Neuronal stem cell (in vitro differentiated cells): ENCODE results near the gene SPIN1.

Source experiments
- DNase-seq: peaks from one replicate; pipeline ENCODE4 v3.0.0-alpha.2; 2013; ENCODE audit warnings: low spot score
- H2AFZ ChIP-seq: one replicate; pipeline ENCODE4 v1.6.1; 2013; ENCODE audit warnings: mild to moderate bottlenecking, low read length, inconsistent platforms
- H2AK5ac ChIP-seq: 2 replicates; pipeline ENCODE4 v1.6.1; 2013; ENCODE audit warnings: low read depth, mild to moderate bottlenecking, inconsistent platforms, low read length, moderate library complexity, mixed read lengths
- H2BK120ac ChIP-seq: 2 replicates; pipeline ENCODE4 v1.6.1; 2013; ENCODE audit warnings: low read depth, mild to moderate bottlenecking, inconsistent platforms, low read length, moderate library complexity, mixed read lengths
- H2BK12ac ChIP-seq: one replicate; pipeline ENCODE4 v1.6.1; 2013; ENCODE audit warnings: low read length, inconsistent platforms
- H2BK15ac ChIP-seq: 2 replicates; pipeline ENCODE4 v1.6.1; 2013; ENCODE audit warnings: mild to moderate bottlenecking, low read length, inconsistent platforms, mixed read lengths
- H2BK5ac ChIP-seq: one replicate; pipeline ENCODE4 v1.6.1; 2013; ENCODE audit warnings: inconsistent platforms, mild to moderate bottlenecking, low read length, moderate library complexity
- H3K14ac ChIP-seq: one replicate; pipeline ENCODE4 v1.6.1; 2013; ENCODE audit warnings: low read length, inconsistent platforms
- H3K18ac ChIP-seq: 2 replicates; pipeline ENCODE4 v1.6.1; 2013; ENCODE audit warnings: low read length, inconsistent platforms
- H3K23ac ChIP-seq: 2 replicates; pipeline ENCODE4 v1.6.1; 2013; ENCODE audit warnings: low read depth, mild to moderate bottlenecking, mixed read lengths, low read length, inconsistent platforms; ENCODE audit not compliant: poor library complexity
- H3K27ac ChIP-seq: replicated peaks from 3 replicates; pipeline ENCODE4 v1.5.1; 2013; ENCODE audit warnings: low read length, inconsistent platforms
- H3K27me3 ChIP-seq, 3 experiments: 2 replicates each; pipeline ENCODE4 v1.6.1; 2013; ENCODE audit warnings: low read length in 3 of 3, mild to moderate bottlenecking in 2 of 3, inconsistent platforms in 1 of 3, low read depth in 1 of 3, mixed read lengths in 1 of 3, moderate library complexity in 1 of 3; ENCODE audit not compliant: control insufficient read depth in 3 of 3, insufficient read depth in 3 of 3
- H3K36me3 ChIP-seq, 2 donors: replicated peaks in 1 of 2; 2 replicates each; pipeline ENCODE4 v1.6.1; 2013; ENCODE audit warnings: low read length in 2 of 2; ENCODE audit not compliant: control insufficient read depth in 2 of 2, insufficient read depth in 2 of 2
- H3K4ac ChIP-seq: 2 replicates; pipeline ENCODE4 v1.6.1; 2013; ENCODE audit warnings: inconsistent platforms, mild to moderate bottlenecking, low read length, moderate library complexity
- H3K4me1 ChIP-seq, 2 donors: 1 replicate in 1 of 2; 2 replicates in 1 of 2; pipeline ENCODE4 v1.6.1; 2013; ENCODE audit warnings: low read length in 2 of 2, low read depth in 1 of 2; ENCODE audit not compliant: control insufficient read depth in 2 of 2, insufficient read depth in 1 of 2
- H3K4me2 ChIP-seq: one replicate; pipeline ENCODE4 v1.6.1; 2013; ENCODE audit warnings: mild to moderate bottlenecking, low read length, inconsistent platforms; ENCODE audit not compliant: insufficient read depth, poor library complexity, severe bottlenecking
- H3K4me3 ChIP-seq, 2 donors: 2 replicates each; pipeline ENCODE4 v1.5.1; 2013; ENCODE audit warnings: low read length in 2 of 2, mild to moderate bottlenecking in 2 of 2, inconsistent platforms in 1 of 2, moderate library complexity in 1 of 2
- H3K79me1 ChIP-seq: one replicate; pipeline ENCODE4 v1.6.1; 2013; ENCODE audit warnings: low read depth, mild to moderate bottlenecking, inconsistent platforms, low read length, moderate library complexity
- H3K9ac ChIP-seq: one replicate; pipeline ENCODE4 v1.6.1; 2013; ENCODE audit warnings: mild to moderate bottlenecking, low read depth, low read length, inconsistent platforms; ENCODE audit not compliant: poor library complexity
- H3K9me3 ChIP-seq, 2 donors: replicated peaks in 1 of 2; 2 replicates each; pipeline versions ENCODE3 to v1.6.1; 2013; ENCODE audit warnings: low read length in 2 of 2, mild to moderate bottlenecking in 2 of 2, inconsistent platforms in 1 of 2, low read depth in 1 of 2, mixed read lengths in 1 of 2, moderate library complexity in 1 of 2; ENCODE audit not compliant: control insufficient read depth in 2 of 2, insufficient read depth in 1 of 2
- H4K8ac ChIP-seq: one replicate; pipeline ENCODE4 v1.6.1; 2013; ENCODE audit warnings: low read depth, mild to moderate bottlenecking, inconsistent platforms, low read length, moderate library complexity
- H4K91ac ChIP-seq: one replicate; pipeline ENCODE4 v1.6.1; 2013; ENCODE audit warnings: low read length, low read depth, mild to moderate bottlenecking, inconsistent platforms; ENCODE audit not compliant: poor library complexity
- WGBS, 2 donors: extraction: QIAGEN DNeasy Blood & Tissue Kit; methylation state at CpG; one replicate each; pipeline ENCODE4 v1.1.7; 2013; ENCODE audit warnings: missing lambda C conversion rate in 2 of 2, mixed read lengths in 1 of 2; ENCODE audit not compliant: insufficient read length in 2 of 2, insufficient replicate concordance in 1 of 2; ENCODE audit errors: extremely low coverage in 2 of 2; 5-methylcytosine and 5-hydroxymethylcytosine counted together

Gene SPIN1

DNA sequence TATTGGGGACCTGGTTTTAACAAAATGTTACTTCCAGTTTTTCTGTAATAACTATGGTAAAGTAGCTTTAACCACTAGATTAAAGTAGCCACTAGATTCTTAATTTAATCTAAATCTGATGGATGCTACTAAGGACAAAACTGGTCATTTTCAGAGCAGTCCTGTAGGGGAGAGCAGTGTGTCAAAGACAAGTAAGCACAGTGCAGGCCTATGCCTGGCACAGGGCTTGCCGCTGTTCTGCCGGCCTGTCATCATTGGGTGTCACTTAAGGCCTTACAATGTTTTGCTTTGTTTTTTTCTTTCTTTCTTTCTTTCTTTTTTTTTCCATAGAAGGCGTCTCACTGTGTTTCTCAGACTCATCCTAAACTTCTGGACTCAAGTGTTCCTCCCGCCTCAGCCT, 93.7 kb downstream of the SPIN1 start:
- Histone ChIP-seq H3K4me1 (no peaks in the 10 kb centered on the region), H2BK120ac (no peak overlapping the region), H3K14ac (no peak overlapping the region), H3K4ac (no peak overlapping the region), H2BK5ac (no peak overlapping the region), H3K27ac (no peak overlapping the region), H2AFZ (no peak overlapping the region), H3K27me3 (no peaks in the 10 kb centered on the region), H3K36me3 (peaks cover 0 to 47% of the 10 kb centered on the region in 2 donors), H3K23ac (no peak overlapping the region), H3K79me1 (no peaks in the 10 kb centered on the region), H3K18ac (no peak overlapping the region), H3K4me2 (no peak overlapping the region), H2AK5ac (no peak overlapping the region), H4K91ac (no peak overlapping the region), H3K4me3 (no peak overlapping the region), H2BK15ac (no peak overlapping the region), H2BK12ac (no peak overlapping the region), H4K8ac (no peak overlapping the region), H3K9ac (no peak overlapping the region), H3K9me3 (no peaks in the 10 kb centered on the region)
- DNase-seq, result no peak
- WGBS, 2 donors, result no CpG with 5 or more reads among the region's 4 CpGs

DNA sequence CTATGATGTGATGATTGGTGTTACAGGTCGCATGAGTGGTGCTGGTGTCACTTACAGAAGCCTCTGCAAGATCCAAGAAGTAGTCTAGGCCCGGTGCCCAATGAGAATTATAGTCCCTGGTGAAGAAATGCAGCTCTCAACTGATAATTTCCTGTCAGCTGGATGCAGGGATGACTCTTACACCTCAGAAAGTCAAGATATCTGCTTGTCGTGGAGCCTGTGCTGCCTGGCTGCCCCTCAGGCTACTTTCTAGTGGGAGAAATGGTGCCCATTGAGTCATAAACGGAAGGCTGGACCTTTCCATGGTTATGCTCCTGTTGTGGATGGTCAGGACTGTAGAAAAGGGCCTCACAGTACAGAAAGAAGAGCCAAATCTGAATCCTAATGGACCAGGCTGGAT, 99.9 kb downstream of the SPIN1 start:
- Histone ChIP-seq H3K4me2 (no peak overlapping the region), H3K14ac (no peak overlapping the region), H3K27ac (no peak overlapping the region), H2BK5ac (no peak overlapping the region), H3K9me3 (peaks cover 0 to 4% of the 10 kb centered on the region in 2 donors), H3K36me3 (peaks cover 4 to 28% of the 10 kb centered on the region in 2 donors), H3K4me1 (no peaks in the 10 kb centered on the region), H2AK5ac (no peak overlapping the region), H3K4ac (no peak overlapping the region), H3K18ac (no peak overlapping the region), H2BK15ac (no peak overlapping the region), H3K4me3 (no peak overlapping the region), H2BK12ac (no peak overlapping the region), H3K23ac (no peak overlapping the region), H3K27me3 (no peaks in the 10 kb centered on the region), H4K8ac (no peak overlapping the region), H2BK120ac (no peak overlapping the region), H2AFZ (no peak overlapping the region), H3K79me1 (no peaks in the 10 kb centered on the region), H4K91ac (no peak overlapping the region), H3K9ac (no peak overlapping the region)
- no CpG with 5 or more reads among the region's 4 CpGs for WGBS, 2 donors
- DNase-seq, result no peak

DNA sequence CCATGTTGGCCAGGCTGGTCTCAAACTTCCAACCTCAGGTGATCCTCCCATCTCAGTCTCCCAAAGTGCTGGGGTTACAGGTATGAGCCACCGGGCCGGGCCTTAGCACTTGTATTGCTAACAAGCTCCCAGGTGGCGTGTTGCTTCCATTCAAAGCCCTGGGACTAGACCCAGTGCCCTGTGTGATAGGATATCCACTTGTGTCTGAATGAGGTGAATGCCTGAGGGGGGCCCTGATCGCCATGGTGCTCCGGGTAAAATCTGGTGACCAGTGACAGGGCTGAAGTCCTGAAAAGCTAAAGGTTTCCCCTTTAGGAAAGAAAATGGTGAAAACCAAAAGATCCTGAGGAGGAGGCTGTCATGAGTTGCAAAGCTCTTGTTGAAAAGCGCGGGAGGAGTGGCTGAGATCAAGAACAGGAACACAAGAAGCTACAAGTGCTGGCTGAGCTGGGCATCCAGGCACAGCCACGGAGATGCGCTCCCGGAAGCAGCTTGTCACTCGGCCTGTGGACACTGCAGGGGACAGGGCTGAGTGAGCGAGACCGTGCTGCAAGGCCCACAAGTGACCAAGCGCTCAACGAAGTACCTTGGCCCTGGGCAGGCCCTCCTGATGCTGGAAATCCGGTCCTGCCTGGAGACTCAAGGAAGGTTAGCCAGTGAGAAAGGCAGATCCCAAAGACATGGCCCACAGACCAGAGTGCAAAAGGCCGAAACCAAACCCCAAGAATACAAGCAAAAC, 106.9 kb downstream of the SPIN1 start:
- Histone ChIP-seq H3K9ac (no peak overlapping the region), H3K4me2 (no peak overlapping the region), H3K36me3 (no peaks in the 10 kb centered on the region), H3K23ac (no peak overlapping the region), H3K14ac (no peak overlapping the region), H2AFZ (peak overlapping the region; percentile 66), H3K4ac (no peak overlapping the region), H4K8ac (no peak overlapping the region), H3K4me1 (peaks cover 2 to 5% of the 10 kb centered on the region in 2 donors), H2BK15ac (no peak overlapping the region), H2BK5ac (peak overlapping the region; percentile 5), H3K18ac (peak overlapping the region; percentile 78), H4K91ac (no peak overlapping the region), H3K27me3 (no peaks in the 10 kb centered on the region), H3K27ac (no peak overlapping the region), H3K9me3 (no peaks in the 10 kb centered on the region), H3K4me3 (no peak overlapping the region), H2BK120ac (no peak overlapping the region), H2AK5ac (no peak overlapping the region), H2BK12ac (no peak overlapping the region), H3K79me1 (no peaks in the 10 kb centered on the region)
- WGBS, 2 donors, result no CpG with 5 or more reads among the region's 17 CpGs
- no peak for DNase-seq

DNA sequence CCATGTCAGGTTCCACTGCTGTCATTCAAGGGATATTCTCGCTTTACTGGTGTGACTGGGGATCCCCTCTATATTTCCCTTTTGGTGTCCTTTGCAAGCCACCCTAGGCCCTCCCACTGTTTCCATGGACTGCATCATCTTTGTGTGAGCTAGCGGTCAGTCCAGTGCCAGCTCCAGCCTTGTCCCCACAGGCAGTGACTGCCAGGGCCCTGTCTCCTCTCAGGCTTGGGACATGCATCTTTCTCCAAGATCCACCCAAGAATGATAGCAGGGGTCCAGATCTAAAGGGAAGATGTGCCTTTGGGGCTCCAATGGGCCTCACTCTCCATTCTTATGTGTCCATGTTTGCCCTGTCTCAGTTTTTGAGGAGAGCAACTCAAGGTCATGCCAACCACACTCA, 109.0 kb downstream of the SPIN1 start:
- Histone ChIP-seq H3K4me2 (no peak overlapping the region), H4K8ac (no peak overlapping the region), H3K79me1 (no peaks in the 10 kb centered on the region), H3K27me3 (no peaks in the 10 kb centered on the region), H2BK120ac (no peak overlapping the region), H3K4ac (no peak overlapping the region), H3K4me1 (peaks cover 2 to 5% of the 10 kb centered on the region in 2 donors), H3K9me3 (no peaks in the 10 kb centered on the region), H2BK12ac (no peak overlapping the region), H2BK15ac (no peak overlapping the region), H3K4me3 (no peak overlapping the region), H3K14ac (no peak overlapping the region), H3K9ac (no peak overlapping the region), H4K91ac (no peak overlapping the region), H2AFZ (no peak overlapping the region), H2BK5ac (no peak overlapping the region), H3K27ac (no peak overlapping the region), H2AK5ac (no peak overlapping the region), H3K23ac (no peak overlapping the region), H3K36me3 (no peaks in the 10 kb centered on the region), H3K18ac (no peak overlapping the region)
- WGBS, 2 donors, result no CpG with 5 or more reads among the region's 2 CpGs
- DNase-seq, result no peak
